WI38 (cell line): ENCODE data around the gene KIAA1549.

Experiments
- H3K4me3 ChIP-seq: 2 replicates; pipeline ENCODE4 v1.5.1; 2011; ENCODE audit warnings: low read depth, mild to moderate bottlenecking, control low read depth, low read length
- CTCF ChIP-seq: IDR thresholded peaks from 2 replicates; pipeline ENCODE4 v1.5.1; 2012; ENCODE audit warnings: low read depth, mild to moderate bottlenecking, control low read depth, low read length

Gene KIAA1549

GRCh38 chr7:138917771-138918170 is 63.4 kb downstream of the KIAA1549 start:
- H3K4me3 ChIP-seq = no peak overlapping the region
- TF ChIP-seq CTCF = no peak

DNA sequence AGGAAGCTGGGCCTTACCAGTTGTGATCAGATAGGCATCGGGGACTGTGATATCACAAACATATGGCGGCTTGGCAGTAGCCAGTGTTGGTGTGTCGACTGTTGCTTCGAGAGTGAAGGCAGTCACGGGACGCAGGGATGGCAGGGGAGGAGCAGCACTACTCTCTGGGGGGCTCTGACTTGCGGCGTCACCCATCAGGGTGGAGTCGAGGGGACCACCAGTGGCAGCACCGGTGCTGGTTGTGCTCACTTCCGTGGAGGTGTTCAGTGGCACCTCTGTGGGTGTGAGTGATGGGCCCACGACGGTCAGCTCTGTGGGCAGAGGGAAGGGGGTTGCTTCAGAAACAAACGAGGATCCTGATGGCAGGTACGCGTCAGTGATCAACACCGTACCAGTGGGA is 64.5 kb downstream of the KIAA1549 start:
- H3K4me3 ChIP-seq = no peak overlapping the region
- no peak for TF ChIP-seq CTCF

GRCh38 chr7:138916275-138916674 is 64.9 kb downstream of the KIAA1549 start:
- no peak overlapping the region for H3K4me3 ChIP-seq
- TF ChIP-seq CTCF = no peak

DNA sequence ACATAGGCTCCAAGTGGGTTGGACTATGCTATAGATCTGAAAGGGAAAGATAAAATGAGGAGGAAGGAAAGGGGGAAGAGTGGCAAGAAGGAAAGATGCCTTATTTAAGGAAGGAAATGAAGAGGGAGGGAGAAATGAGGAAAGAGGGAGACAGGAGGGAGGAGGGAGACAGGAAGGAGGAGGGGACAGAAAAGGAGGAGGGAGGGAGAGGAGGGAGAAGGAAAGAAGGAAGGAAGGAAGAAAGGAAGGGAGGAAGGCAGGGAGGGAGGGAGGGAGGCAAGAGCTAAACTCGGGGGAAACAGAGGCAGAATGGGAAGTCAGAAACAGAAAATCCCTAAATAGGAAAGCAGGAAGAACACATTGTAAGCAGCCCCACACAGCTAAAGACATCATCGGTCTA is 67.4 kb downstream of the KIAA1549 start:
- TF ChIP-seq CTCF = no peak
- H3K4me3 ChIP-seq = no peak overlapping the region

DNA sequence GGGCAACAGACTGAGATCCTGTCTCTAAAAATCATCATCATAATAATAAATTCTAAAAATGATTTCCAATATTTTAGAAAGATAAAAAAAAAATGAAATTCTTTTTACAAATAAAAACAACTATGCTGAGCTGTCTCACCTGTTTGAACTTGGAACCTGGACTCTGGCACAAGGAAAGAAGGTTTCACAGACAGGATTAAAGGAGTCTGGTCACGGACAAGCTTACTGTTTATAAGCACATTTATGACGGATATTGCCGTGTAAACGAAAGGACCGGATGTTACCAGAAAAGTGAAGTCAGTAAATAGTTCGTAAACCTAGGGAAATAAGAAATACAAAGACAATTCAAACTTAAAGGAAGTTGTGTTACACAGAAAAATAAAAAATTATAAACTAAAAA is 70.2 kb downstream of the KIAA1549 start:
- no peak overlapping the region for H3K4me3 ChIP-seq
- TF ChIP-seq CTCF = no peak

GRCh38 chr7:138907850-138908249 is 73.3 kb downstream of the KIAA1549 start:
- no peak for TF ChIP-seq CTCF
- H3K4me3 ChIP-seq = no peak overlapping the region

- no peak overlapping the region for H3K4me3 ChIP-seq
- no peak for TF ChIP-seq CTCF
Observed at GRCh38 chr7:138907201-138907847, 73.9 kb downstream of the KIAA1549 start.
